PC-3 (cell line): ENCODE results near the gene COL13A1.

ENCODE experiments used
- EZH2 ChIP-seq: fragments of 300-600 bp; sonication (generic); IDR thresholded peaks from one replicate; pipeline ENCODE4 v1.6.1; 2017; ENCODE audit warnings: antibody characterized with exemption, mild to moderate bottlenecking, low read length; ENCODE audit not compliant: unreplicated experiment
- TF ChIP-seq, protein P1 (sequence below): fragments of 300-600 bp; sonication (generic); conservative IDR thresholded peaks from 2 replicates; pipeline ENCODE4 v1.5.1; 2017; ENCODE audit warnings: antibody characterized with exemption, low read depth, mild to moderate bottlenecking, low read length

DNA sequence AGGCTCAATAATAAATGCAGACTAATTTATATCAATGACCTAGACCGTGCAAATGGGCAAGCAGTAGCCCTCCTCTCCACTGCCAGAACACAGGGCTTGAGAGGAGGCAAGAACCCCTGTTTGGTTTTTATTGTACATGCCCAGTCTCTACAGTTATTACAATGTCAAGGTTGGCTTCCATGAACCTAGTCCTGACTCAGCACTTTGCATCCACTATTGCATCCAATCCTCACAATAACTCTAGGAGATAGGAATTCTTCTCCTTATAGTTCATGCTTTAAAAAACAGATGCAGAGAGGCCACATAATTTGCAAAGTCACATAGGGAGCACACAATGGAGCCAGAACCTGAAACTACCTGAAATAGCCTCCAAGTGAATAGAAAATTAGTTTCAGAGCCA lies 7.0 kb upstream of the COL13A1 start:
- TF ChIP-seq, protein P1, sequence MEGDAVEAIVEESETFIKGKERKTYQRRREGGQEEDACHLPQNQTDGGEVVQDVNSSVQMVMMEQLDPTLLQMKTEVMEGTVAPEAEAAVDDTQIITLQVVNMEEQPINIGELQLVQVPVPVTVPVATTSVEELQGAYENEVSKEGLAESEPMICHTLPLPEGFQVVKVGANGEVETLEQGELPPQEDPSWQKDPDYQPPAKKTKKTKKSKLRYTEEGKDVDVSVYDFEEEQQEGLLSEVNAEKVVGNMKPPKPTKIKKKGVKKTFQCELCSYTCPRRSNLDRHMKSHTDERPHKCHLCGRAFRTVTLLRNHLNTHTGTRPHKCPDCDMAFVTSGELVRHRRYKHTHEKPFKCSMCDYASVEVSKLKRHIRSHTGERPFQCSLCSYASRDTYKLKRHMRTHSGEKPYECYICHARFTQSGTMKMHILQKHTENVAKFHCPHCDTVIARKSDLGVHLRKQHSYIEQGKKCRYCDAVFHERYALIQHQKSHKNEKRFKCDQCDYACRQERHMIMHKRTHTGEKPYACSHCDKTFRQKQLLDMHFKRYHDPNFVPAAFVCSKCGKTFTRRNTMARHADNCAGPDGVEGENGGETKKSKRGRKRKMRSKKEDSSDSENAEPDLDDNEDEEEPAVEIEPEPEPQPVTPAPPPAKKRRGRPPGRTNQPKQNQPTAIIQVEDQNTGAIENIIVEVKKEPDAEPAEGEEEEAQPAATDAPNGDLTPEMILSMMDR = no peak
- TF ChIP-seq EZH2 = no peak
